ENCODE results near the gene CACNA1D. TPM values are rescaled to one million over a fixed set of nuclear protein-coding genes. Genes with fewer than 3 reads are reported as not detected.

Gene CACNA1D
- total RNA-seq, 1 donor from 2014 or later = 1.9 TPM

DNA sequence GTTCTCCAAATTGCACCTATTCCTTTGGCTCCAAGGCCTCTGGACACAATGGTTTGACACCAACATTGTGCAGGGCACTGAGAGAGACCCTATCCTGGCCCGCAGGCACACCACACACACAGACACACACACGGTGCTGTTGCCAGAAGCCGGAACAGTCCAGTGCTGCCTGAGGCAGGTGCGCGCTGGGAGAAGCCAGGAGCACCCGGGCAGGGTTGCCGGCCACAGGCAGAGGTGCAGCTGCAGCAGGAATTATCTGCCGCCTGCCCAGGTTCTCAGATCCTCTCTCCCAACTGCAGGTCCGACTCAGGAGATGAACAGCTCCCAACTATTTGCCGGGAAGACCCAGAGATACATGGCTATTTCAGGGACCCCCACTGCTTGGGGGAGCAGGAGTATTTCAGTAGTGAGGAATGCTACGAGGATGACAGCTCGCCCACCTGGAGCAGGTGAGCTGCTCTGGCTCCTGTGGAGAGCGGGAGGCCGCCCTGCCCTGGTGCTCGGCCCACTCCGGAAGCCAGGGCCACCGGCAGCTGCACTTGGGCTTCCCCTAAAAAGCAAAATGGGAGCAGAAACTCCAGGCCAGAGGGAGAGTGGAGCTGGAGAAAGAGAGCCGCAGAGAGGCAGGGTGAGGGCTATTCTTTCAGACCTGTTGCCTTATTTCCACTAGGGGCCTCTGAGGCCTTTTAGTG lies 308.9 kb downstream of the CACNA1D start:
- TF ChIP-seq CTCF (IDR thresholded peaks at IDR 0.05) = no peak
- H3K27me3 Mint-ChIP-seq = peaks cover 3% of the 10 kb centered on the region

GRCh38 chr3:53803816-53804695 lies 309.6 kb downstream of the CACNA1D start:
- no peak for DNase-seq
- Mint-ChIP-seq H3K36me3 (ENCODE audit: low read depth) (no peaks in the 10 kb centered on the region), H3K27me3 (peaks cover 3% of the 10 kb centered on the region), H3K4me1 (peaks cover 3% of the 10 kb centered on the region), H3K4me3 (no peak overlapping the region), H3K27ac (no peak overlapping the region), H3K9me3 (no peaks in the 10 kb centered on the region)
- POLR2A ChIA-PET = no interaction called here
- intact Hi-C loops (cut with micrococcal nuclease) = no loop called here
- ATAC-seq (ENCODE audit: low read depth) = no peak
- TF ChIP-seq CTCF (IDR thresholded peaks at IDR 0.05) = no peak
- CTCF ChIA-PET = no interaction called here

More for the DNA sequence above, 308.9 kb downstream of the CACNA1D start:
- DNase-seq = no peak
- CTCF ChIA-PET = no interaction called here
- no peak overlapping the region for H3K4me3 Mint-ChIP-seq
- POLR2A ChIA-PET = interaction anchor here (0.5 kb wide), 1 partner anchor 14 kb away, joined by 10 read pairs; no protein-coding TSS in a partner anchor
- no peaks in the 10 kb centered on the region for H3K9me3 Mint-ChIP-seq
- no peak overlapping the region for H3K27ac Mint-ChIP-seq
- intact Hi-C loops (cut with micrococcal nuclease) = no loop called here
- H3K36me3 Mint-ChIP-seq (ENCODE audit: low read depth) = no peaks in the 10 kb centered on the region
- peaks cover 3% of the 10 kb centered on the region for H3K4me1 Mint-ChIP-seq
- ATAC-seq (ENCODE audit: low read depth) = no peak

- Mint-ChIP-seq H3K4me3 (no peak overlapping the region), H3K36me3 (ENCODE audit: low read depth) (no peaks in the 10 kb centered on the region), H3K27ac (no peak overlapping the region), H3K9me3 (no peaks in the 10 kb centered on the region), H3K27me3 (peaks cover 3% of the 10 kb centered on the region), H3K4me1 (peaks cover 3% of the 10 kb centered on the region)
- intact Hi-C loops (cut with micrococcal nuclease) = no loop called here
- POLR2A ChIA-PET = no interaction called here
- ATAC-seq (ENCODE audit: low read depth) = no peak
- DNase-seq = no peak
- CTCF ChIA-PET = no interaction called here
- no peak for TF ChIP-seq CTCF (IDR thresholded peaks at IDR 0.05)
These were observed 310.5 kb downstream of the CACNA1D start for GRCh38 chr3:53804697-53805462.

DNA sequence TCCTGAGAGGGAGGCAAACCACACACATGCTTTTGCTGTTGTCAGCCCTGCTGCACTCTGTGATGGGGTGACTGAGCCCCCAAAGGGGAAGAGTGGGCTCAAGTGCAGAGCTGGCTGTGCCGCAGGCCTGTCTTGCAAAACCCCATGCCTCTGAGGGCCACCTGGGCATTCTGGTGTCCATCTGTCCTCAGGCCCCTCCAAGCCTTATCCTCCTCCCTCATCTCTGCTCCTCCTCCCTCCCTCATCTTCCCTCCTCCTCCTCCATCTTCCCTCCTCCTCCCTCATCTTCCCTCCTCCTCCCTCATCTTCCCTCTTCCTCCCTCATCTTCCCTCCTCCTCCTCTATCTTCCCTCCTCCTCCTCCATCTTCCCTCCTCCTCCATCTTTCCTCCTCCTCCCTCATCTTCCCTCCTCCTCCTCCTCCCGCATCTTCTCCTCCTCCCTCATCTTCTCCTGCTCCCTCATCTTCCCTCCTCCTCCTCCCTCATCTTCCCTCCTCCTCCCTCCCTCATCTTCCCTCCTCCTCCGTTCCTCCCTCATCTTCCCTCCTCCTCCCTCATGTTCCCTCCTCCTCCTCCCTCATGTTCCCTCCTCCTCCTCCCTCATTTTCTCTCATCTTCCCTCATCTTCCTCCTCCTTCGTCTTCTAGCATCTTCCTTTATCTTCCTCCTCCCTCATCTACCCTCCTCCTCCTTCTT lies 311.2 kb downstream of the CACNA1D start:
- Mint-ChIP-seq H3K4me1 (peaks cover 3% of the 10 kb centered on the region), H3K9me3 (no peaks in the 10 kb centered on the region), H3K36me3 (ENCODE audit: low read depth) (no peaks in the 10 kb centered on the region), H3K27ac (no peak overlapping the region), H3K4me3 (no peak overlapping the region), H3K27me3 (peaks cover 3% of the 10 kb centered on the region)
- ChIA-PET POLR2A (no interaction called here), CTCF (no interaction called here)
- no peak for TF ChIP-seq CTCF (IDR thresholded peaks at IDR 0.05)
- DNase-seq (no peak), ATAC-seq (ENCODE audit: low read depth) (no peak)
- intact Hi-C loops (cut with micrococcal nuclease) = no loop called here

Data from activated B cell treated with CpG ODN at 0.5 μM for 24 hours (primary cell).